Measurements from ENCODE around the gene LGALS7B.
"Not testable (repeated sequence)": the region's sequence is repeated elsewhere in the genome, so short reads cannot be mapped to it uniquely, and the experiment has no call there.

The LGALS7B gene
- 0 reads per million in 4 experiments for total RNA-seq

- DNase-seq: no peak
These were observed at the start of gene LGALS7B for GRCh38 chr19:38788478-38789243. TSS of gene LGALS7B (plus strand) at chr19:38789200. CDS start at chr19:38789227, 27 bp downstream.

GRCh38 chr19:38739440-38740256 is 49.4 kb upstream of the LGALS7B start:
- DNase-seq: no peak

GRCh38 chr19:38740257-38740592 is 48.8 kb upstream of the LGALS7B start:
- DNase-seq: no peak

GRCh38 chr19:38740932-38741331 is 48.1 kb upstream of the LGALS7B start:
- DNase-seq: no peak

- DNase-seq: no peak
These were observed 47.3 kb upstream of the LGALS7B start for GRCh38 chr19:38741670-38742069.

- no peak for DNase-seq
These were observed 46.7 kb upstream of the LGALS7B start for GRCh38 chr19:38742296-38742695.

- DNase-seq: no peak
These were observed 46.1 kb upstream of the LGALS7B start for GRCh38 chr19:38742906-38743305.

GRCh38 chr19:38743394-38744297 is 45.4 kb upstream of the LGALS7B start:
- no peak for DNase-seq

GRCh38 chr19:38744298-38744681 is 44.7 kb upstream of the LGALS7B start, which contains the start of gene CAPN12:
TSS of gene CAPN12 (minus strand) at chr19:38744474. CDS start at chr19:38744165, 309 bp downstream.
- no peak for DNase-seq

GRCh38 chr19:38744874-38745273 is 44.1 kb upstream of the LGALS7B start:
- no peak for DNase-seq

- DNase-seq: no peak
These were observed 43.7 kb upstream of the LGALS7B start for GRCh38 chr19:38745316-38745715.

GRCh38 chr19:38753783-38754182 is 35.2 kb upstream of the LGALS7B start:
- not testable (repeated sequence) for DNase-seq

- not testable (repeated sequence) for DNase-seq
These were observed 34.8 kb upstream of the LGALS7B start for GRCh38 chr19:38754196-38754595.

GRCh38 chr19:38759590-38760003 is 29.4 kb upstream of the LGALS7B start:
- DNase-seq: no peak

GRCh38 chr19:38760805-38761517 is 28.0 kb upstream of the LGALS7B start:
- not testable (repeated sequence) for DNase-seq

- not testable (repeated sequence) for DNase-seq
These were observed 27.1 kb upstream of the LGALS7B start for GRCh38 chr19:38761884-38762389.

GRCh38 chr19:38763795-38764220 is 25.2 kb upstream of the LGALS7B start:
- DNase-seq: no peak

- no peak for DNase-seq
These were observed 23.8 kb upstream of the LGALS7B start for GRCh38 chr19:38765214-38765613.

- DNase-seq: no peak
These were observed 22.5 kb upstream of the LGALS7B start for GRCh38 chr19:38766276-38767047.

- DNase-seq: peak; percentile 84
These were observed 19.3 kb upstream of the LGALS7B start for GRCh38 chr19:38769635-38770211.

Measured in effector CD8-positive, alpha-beta T cell (primary cell).